SU-DHL-6 (cell line): ENCODE data around the gene BANP.
"Not testable (repeated sequence)": the region's sequence is repeated elsewhere in the genome, so short reads cannot be mapped to it uniquely, and the experiment has no call there.

Experiments
- H2AFZ ChIP-seq: fragments of 200-600 bp; sonication (generic); 2 replicates; pipeline ENCODE4 v1.6.1; 2014; ENCODE audit warnings: low read depth, mild to moderate bottlenecking, moderate library complexity, mixed read lengths, antibody characterized with exemption, low read length; ENCODE audit not compliant: severe bottlenecking
- H3F3A ChIP-seq: fragments of 200-600 bp; shearing (Covaris generic); 2 replicates; pipeline ENCODE4 v1.6.0; 2016; ENCODE audit warnings: antibody characterized with exemption, mild to moderate bottlenecking; ENCODE audit not compliant: insufficient read depth
- H3K27ac ChIP-seq: fragments of 200-600 bp; sonication (generic); 2 replicates; pipeline ENCODE4 v1.5.1; 2016; ENCODE audit warnings: low read depth, mild to moderate bottlenecking, low read length, moderate library complexity, mixed read lengths
- H3K27me3 ChIP-seq: fragments of 200-600 bp; sonication (generic), shearing (Covaris generic); 2 replicates; pipeline ENCODE4 v1.6.0; 2014; ENCODE audit warnings: mild to moderate bottlenecking, low read length
- H3K36me3 ChIP-seq: fragments of 200-600 bp; sonication (generic); 2 replicates; pipeline ENCODE4 v1.6.1; 2014; ENCODE audit warnings: mild to moderate bottlenecking, low read length, mixed read lengths
- H3K4me2 ChIP-seq: fragments of 300-600, 200-600 bp; shearing (Covaris generic), sonication (generic); 2 replicates; pipeline ENCODE4 v1.6.0; 2014; ENCODE audit warnings: low read length, low read depth, mild to moderate bottlenecking; ENCODE audit not compliant: poor library complexity, severe bottlenecking
- H3K4me3 ChIP-seq: fragments of 200-600 bp; sonication (generic); 2 replicates; pipeline ENCODE4 v1.5.1; 2014; ENCODE audit warnings: antibody characterized with exemption, low read length, mild to moderate bottlenecking, mixed read lengths; ENCODE audit not compliant: insufficient read depth, poor library complexity, severe bottlenecking
- H3K79me2 ChIP-seq: fragments of 200-600 bp; sonication (generic); 2 replicates; pipeline ENCODE4 v1.6.1; 2014; ENCODE audit warnings: mild to moderate bottlenecking, low read length, moderate library complexity; ENCODE audit not compliant: insufficient read depth
- H3K9ac ChIP-seq: fragments of 200-600 bp; sonication (generic); 2 replicates; pipeline ENCODE4 v1.7.0; 2014; ENCODE audit warnings: mild to moderate bottlenecking, low read length
- H3K9me2 ChIP-seq: fragments of 200-600 bp; sonication (generic); replicated peaks from 2 replicates; pipeline ENCODE4 v1.6.1; 2014; ENCODE audit warnings: low read length; ENCODE audit not compliant: insufficient read depth
- H3K9me3 ChIP-seq: fragments of 200-600 bp; sonication (generic); 2 replicates; pipeline ENCODE4 v1.6.1; 2014; ENCODE audit warnings: low read length, mixed read lengths; ENCODE audit not compliant: insufficient read depth
- H4K20me1 ChIP-seq: fragments of 200-600 bp; sonication (generic); 2 replicates; pipeline ENCODE4 v1.6.1; 2014; ENCODE audit warnings: low read depth, mild to moderate bottlenecking, antibody characterized with exemption, low read length, moderate library complexity, mixed read lengths
- CTCF ChIP-seq: fragments of 200-600 bp; sonication (generic); IDR thresholded peaks from one replicate; pipeline ENCODE4 v1.5.1; 2017; ENCODE audit warnings: antibody characterized with exemption, mild to moderate bottlenecking, low read length, moderate library complexity; ENCODE audit not compliant: insufficient read depth, poor library complexity, severe bottlenecking
- EZH2phosphoT487 ChIP-seq: fragments of 200-600 bp; sonication (generic), shearing (Covaris generic); conservative IDR thresholded peaks from 2 replicates; pipeline ENCODE4 v1.6.1; 2018; ENCODE audit warnings: mild to moderate bottlenecking, antibody characterized with exemption, low read length, moderate library complexity, mixed read lengths

BANP gene

GRCh38 chr16:87931504-87931903, 19.7 kb upstream of the BANP start:
- Histone ChIP-seq H3K27ac (no peak overlapping the region), H3K4me3 (no peak overlapping the region), H3K9me2 (no peaks in the 10 kb centered on the region), H3K9ac (no peak overlapping the region), H3K27me3 (no peaks in the 10 kb centered on the region), H3K36me3 (no peaks in the 10 kb centered on the region), H3F3A (no peaks in the 10 kb centered on the region), H3K9me3 (no peaks in the 10 kb centered on the region), H4K20me1 (no peaks in the 10 kb centered on the region), H2AFZ (no peak overlapping the region), H3K79me2 (no peaks in the 10 kb centered on the region), H3K4me2 (no peak overlapping the region)
- no peak for TF ChIP-seq CTCF
- TF ChIP-seq EZH2phosphoT487, result no peak

DNA sequence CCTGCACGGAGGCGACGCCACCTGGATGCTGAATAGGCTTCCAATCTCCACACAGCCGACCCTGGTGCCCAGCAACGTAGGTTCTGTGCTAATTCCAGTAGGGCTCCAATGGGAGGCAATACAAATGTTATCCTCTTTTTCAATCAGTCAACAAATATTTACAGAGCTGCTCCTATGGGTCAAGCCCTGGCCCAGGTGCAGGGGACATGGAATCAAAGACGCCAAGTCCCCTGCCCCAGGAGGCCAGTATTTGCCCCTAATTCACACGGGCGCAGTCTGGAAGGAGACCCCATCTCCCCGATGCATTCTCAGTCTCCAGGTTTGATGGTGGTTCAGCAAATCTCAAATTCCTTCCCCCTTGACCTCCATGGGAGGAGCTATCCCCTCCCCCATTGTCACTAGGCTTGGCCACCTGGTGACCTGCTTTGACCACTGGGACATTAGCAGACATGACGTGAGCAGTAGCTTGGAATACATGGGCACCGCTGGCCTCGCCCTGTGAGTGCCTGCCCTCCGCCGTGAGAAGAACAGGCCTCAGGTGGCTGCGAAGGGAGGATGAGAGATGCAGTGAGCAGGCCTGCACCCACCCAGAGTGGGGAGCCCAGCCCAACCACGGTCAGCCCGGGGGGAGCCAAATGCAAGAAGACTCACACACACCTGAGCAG, 18.6 kb upstream of the BANP start:
- H3K9me3 ChIP-seq, H3K9ac ChIP-seq, H3K9me2 ChIP-seq, H3K27ac ChIP-seq, H3K36me3 ChIP-seq, H3K4me3 ChIP-seq, H3K27me3 ChIP-seq, H3F3A ChIP-seq, H3K79me2 ChIP-seq, H4K20me1 ChIP-seq, H2AFZ ChIP-seq, H3K4me2 ChIP-seq: not testable (repeated sequence)

DNA sequence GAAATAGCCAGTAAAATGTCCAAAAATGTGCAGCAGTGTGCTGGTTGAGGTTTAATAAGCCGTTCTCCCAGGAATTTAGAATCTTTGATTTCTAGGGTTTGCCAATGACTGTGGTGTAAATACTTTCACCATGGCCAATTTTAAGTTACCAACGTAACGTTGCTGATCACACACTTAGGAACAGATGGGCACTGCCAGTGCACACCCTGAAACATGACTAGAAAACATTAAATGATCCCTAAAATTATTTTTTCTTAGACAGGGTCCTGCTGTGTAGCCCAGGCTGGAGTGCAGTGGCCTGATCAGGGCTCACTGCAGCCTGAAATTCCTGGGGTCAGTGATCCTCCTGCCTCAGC, 18.1 kb upstream of the BANP start:
- no peaks in the 10 kb centered on the region for H3K9me3 ChIP-seq
- H3K27ac ChIP-seq, result no peak overlapping the region
- H3K79me2 ChIP-seq, result no peaks in the 10 kb centered on the region
- no peaks in the 10 kb centered on the region for H3K9me2 ChIP-seq
- no peaks in the 10 kb centered on the region for H4K20me1 ChIP-seq
- H3K36me3 ChIP-seq, result no peaks in the 10 kb centered on the region
- H3K4me2 ChIP-seq, result no peak overlapping the region
- H2AFZ ChIP-seq, result no peak overlapping the region
- H3K9ac ChIP-seq, result no peak overlapping the region
- H3K27me3 ChIP-seq, result no peaks in the 10 kb centered on the region
- TF ChIP-seq EZH2phosphoT487, result no peak
- H3K4me3 ChIP-seq, result no peak overlapping the region
- H3F3A ChIP-seq, result no peaks in the 10 kb centered on the region

GRCh38 chr16:87934752-87935425, 16.3 kb upstream of the BANP start:
- H2AFZ ChIP-seq, H3K36me3 ChIP-seq, H3K9me3 ChIP-seq, H4K20me1 ChIP-seq, H3F3A ChIP-seq, H3K27me3 ChIP-seq, H3K4me2 ChIP-seq, H3K4me3 ChIP-seq, H3K9me2 ChIP-seq, H3K27ac ChIP-seq, H3K79me2 ChIP-seq, H3K9ac ChIP-seq: not testable (repeated sequence)

DNA sequence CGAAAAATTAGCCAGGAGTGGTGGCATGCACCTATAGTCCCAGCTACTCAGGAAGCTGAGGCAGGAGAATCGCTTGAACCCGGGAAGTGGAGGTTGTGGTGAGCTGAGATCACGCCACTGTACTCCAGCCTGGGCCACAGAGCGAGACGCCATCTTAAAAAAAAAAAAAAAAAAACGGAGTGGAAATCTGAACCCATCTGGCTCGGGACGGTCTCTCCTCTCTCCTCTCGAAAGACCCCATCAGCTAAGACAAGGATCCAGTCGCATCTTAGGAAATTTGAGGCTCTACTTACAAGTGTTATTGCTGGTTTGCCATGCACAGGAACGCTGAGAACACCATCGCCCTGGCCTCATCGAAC, 15.2 kb upstream of the BANP start:
- not testable (repeated sequence) for H3K4me3 ChIP-seq, H3K79me2 ChIP-seq

More for the DNA sequence above, 15.2 kb upstream of the BANP start:
- not testable (repeated sequence) for H3F3A ChIP-seq, H2AFZ ChIP-seq, H3K9ac ChIP-seq, H4K20me1 ChIP-seq, H3K9me3 ChIP-seq, H3K4me2 ChIP-seq, H3K9me2 ChIP-seq, H3K27me3 ChIP-seq, H3K27ac ChIP-seq, H3K36me3 ChIP-seq
